Measurements from ENCODE around the gene PHYH.
"Not testable (repeated sequence)": the region's sequence is repeated elsewhere in the genome, so short reads cannot be mapped to it uniquely, and the experiment has no call there.

PHYH gene

DNA sequence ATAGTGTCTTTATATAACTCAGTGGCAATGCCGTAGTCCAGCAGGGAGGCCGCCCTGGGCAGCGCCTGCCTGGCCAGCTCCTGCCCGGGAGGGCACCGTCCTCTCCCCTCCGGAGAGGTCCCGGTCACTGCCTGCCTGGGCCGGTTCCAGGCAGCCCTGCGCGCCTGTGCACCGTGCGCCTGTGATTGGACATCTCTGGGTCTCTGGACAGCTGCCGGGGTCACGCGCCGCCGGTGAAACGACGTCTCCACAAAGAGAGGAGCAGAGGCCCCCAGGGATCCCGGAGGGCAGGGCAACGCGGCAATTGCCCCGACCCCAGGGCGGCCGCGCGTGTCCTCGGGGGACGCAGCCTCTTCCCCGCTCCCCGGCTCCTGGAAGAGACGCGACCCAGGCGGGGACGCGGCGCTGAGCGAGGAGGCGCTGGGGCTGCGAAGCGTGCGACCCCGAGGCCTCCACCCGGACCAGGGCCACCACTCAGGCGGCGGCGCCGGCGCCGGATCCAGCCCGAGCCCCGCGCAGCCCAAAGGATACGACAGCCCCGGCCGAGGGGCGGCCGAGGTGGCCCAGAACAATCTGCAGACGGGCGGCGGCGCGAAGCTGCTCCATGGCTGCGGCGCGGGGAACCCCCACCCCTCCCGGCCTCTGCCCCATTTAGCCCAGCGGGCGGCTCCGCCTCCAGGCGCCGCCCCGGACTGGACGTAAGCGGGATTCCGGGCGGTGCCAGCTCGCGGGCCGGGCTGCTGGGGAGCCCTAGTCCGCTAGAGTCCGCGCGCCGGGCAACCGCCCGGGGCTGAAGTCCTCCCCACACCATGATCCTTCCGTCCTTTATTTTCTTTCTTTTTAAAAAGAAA lies at the start of gene PHYH:
Gene PHYH, minus strand, starts transcription at position 628 of the 851 bp plus-strand sequence. Its CDS starts 22 bp downstream, at position 606.
- DNase-seq = peak; percentile 75

DNA sequence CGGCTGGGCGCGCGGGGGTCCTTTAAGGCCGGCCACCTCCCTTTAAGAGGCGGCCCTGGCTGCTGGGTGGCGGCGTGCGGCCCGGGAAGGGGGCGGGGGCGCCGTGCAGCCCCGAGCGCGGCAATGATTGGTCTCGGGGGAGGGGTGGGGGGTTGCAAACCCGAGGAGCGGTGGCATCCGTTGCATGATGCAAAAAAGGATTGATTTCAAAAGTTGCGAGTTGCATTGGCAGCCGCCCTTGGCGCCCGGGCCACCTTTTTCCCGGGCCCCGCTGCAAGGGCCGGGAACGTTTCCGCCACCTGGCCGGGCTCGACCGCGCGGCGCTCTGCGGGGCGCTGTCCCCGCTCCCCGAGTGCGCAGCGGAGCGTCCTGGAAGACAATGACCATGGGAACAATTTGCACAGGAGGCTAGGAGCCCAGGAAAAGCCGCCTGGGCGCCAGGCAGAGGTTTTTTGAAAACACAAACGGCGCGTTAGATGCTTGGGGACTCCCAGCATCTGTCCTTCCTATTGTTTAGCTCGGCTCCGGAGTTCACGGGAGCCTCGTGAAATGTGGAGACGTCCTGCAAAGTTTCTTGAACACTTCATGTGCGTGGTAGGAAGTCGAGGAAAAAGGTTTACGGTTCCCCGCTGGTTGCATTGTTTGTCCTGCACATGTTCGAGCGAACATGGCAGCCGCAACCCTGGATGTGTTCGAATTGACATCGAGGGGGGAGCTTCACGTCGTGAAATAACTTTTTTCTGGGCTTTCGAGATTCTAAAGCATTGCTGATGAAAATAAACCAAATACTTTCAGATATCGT lies 48.6 kb upstream of the PHYH start, which contains the start of gene SEPHS1:
Gene SEPHS1, minus strand, starts transcription at position 78 of the 802 bp plus-strand sequence. CDS start 3,343 bp downstream, outside the sequence.
- peak; percentile 86 for DNase-seq

DNA sequence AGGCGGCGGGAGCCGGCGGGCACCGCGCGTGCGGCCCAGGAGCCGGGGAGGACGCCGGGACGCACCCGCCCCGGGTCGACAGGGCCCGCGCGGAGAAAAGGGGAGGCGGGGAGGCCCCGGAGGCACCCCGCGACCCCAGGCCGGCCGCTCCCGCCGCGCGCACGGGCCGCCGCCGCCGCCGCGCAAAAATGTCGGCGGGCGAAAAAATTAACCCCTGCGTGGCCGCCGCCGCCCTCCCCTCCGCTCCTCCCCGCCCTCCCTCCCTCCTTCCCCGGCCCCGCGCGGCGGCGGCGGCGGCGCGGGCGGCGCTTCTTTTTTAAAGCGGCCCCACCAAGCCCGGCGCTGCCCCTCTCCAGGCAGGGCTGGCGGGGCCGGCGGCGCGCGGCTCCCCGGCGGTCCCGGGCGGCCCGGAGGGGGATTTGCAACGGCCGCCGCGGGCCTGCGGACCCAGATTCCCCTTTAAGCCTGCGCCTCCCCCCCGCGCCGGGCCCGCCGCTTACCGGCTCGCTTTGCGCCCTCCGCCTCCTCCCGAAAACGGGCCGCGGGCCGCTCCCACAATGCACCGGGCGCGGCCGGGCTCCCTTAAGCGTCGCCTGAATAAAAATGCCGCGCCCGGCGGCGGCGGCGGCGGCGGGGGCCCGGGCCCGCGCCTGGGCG lies 47.8 kb upstream of the PHYH start:
- DNase-seq = peak; percentile 86

DNA sequence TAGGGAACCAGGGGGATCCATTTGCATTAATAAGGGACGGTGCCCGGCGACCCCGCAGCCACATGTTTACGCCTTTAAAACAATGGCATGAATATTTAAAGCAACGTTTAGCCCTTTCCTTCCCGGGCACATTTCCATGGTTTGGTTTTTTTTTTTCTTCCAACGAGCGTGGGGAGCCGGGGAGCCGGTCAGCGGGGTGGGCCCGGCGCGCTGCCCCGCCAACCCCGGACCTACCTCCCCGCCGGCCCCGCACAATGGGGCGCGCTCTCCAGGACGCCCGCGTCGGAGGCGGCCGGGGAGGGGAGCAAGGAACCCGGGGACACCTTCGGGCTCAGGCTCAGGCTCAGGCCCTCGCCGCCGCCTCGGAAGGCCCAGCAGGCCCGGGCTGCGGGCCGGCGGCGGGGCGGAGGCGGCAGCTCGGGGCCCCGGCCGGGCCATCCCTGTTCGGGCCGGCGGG lies 47.2 kb upstream of the PHYH start:
- peak; percentile 45 for DNase-seq

DNA sequence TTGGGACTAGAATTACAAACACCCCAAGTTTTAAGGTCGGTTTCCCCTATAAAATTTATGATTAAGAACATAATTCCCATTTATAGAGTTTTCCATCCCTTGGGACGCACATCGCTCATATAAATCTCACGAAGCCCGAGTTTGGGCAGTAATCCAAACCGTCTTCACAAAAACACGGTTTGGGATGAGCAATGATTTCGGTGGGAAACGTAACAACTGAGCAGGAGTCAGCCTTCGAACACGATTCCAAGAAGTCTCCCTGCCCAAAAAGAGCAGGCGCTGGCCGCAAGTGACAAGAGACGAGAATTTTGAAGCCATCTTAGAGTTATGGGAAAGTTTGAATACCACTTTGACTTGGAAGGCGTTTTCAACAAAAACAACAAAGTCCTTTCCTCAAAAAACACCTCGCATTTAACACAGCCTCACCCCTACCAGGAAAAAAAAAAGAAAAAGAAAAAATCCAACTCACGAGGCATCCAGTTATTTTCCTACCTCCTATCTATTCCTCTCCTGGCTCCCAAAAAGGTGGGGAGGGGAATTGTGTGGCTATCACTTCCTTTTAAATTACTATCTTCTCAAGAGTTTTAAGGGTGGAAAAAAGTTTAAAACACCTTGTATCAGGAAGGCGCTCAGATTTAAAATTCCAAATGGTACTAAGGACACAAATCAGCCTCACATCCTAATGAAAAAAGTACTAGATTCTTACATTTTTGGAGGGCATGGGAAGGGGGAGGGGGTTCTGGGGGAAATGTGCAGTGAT lies 46.6 kb upstream of the PHYH start:
- DNase-seq = no peak

DNA sequence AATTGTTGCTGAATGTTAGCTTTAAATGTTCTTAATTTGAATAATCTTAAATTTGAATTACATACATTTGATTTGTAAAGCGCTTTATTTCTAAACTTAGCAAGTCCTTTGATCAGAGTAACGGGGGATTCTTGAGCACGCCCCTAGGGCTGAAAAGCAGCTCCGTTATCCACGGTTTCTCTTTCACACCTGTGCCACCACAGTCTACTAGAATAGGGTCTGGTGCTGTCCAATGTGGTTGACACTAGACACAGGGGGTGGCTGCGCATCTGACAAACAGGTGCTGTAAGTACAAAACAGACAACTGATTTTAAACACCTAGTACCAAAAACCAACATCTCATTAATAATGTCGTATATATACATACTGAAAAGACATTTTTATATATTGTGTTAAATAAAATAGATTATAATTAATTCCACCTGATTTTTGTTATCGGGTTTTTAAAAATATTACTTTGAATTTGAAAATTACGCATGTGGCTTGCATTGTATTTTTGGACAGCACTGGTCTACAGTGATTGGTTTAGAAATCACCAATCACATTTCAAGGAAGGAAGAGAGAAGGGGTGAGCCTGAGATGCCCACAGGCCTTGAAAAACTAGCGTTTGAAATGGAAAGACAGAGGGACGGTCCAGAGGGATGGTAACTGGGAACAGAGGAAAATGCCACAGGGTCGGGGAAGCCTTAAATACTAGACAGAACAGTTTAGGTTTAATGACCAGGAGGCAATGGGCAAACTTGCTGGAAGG lies 40.9 kb upstream of the PHYH start:
- no peak for DNase-seq

DNA sequence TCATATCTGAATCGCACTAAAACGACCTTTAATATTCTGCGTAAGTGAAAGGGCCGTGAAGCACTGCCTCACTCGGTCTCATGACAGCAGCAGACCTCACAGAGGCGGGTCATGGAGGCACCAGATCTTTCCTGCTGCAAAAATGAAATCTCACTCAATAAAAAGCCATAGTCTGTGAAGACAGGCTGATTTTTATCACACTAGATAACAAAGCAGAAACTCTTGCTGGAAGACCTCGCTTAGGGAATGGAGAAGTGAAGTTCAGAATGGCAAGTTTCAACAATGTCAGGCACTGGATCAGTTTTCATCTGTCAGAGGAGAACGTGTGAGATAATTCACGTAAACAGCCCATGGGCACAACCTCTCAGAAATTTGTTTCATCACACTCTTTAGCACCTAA lies 40.2 kb upstream of the PHYH start:
- no peak for DNase-seq

DNA sequence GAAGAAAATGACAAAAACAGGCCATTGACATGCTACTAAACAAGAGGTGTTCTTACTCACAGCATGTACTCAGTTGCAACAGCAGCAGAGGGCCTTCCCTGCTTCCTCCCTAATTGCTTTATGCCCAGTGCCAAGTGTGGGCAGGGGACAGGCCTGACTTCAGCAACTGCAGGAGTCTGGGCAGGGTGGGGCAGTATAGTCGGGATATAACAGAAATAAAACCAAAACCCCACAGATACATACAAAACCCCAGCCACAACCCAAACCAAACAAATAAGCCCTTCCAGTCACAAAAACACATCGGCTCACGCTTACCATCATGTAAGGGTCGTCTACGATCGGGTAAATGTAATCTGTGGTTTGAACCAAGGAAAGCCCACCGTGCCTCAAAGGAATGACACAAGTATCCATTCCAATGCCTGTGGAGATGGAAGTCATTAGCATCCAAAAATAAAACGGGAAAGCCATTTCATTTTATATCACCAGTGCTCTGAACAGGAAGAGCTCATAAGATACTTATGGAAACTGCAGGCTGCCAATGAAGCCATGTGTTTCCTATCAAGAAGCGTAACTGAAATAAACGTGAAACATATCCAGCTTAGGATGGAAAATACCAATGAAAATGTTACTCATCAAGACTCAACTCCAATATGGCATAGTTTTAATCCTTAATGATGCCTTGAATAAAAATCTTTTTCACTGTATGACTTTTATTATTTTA lies 38.7 kb upstream of the PHYH start:
- DNase-seq = no peak

DNA sequence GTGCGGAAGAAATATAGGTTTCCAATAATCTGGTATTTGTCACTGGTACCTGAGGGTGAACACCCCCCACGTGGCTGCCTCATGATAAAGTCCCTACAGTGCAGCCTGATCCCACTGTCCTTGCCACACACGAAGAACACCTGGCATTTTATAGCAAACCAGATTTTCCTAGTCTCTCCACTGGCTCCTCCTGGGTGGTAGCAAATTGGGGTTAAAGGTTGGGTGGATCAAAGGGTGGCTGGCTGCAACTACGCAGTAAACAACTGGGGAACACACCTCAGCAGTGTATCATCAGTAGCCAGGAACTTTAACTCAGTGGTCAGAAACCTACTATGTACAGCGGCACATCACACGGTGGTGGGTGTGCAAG lies 37.9 kb upstream of the PHYH start:
- no peak for DNase-seq

DNA sequence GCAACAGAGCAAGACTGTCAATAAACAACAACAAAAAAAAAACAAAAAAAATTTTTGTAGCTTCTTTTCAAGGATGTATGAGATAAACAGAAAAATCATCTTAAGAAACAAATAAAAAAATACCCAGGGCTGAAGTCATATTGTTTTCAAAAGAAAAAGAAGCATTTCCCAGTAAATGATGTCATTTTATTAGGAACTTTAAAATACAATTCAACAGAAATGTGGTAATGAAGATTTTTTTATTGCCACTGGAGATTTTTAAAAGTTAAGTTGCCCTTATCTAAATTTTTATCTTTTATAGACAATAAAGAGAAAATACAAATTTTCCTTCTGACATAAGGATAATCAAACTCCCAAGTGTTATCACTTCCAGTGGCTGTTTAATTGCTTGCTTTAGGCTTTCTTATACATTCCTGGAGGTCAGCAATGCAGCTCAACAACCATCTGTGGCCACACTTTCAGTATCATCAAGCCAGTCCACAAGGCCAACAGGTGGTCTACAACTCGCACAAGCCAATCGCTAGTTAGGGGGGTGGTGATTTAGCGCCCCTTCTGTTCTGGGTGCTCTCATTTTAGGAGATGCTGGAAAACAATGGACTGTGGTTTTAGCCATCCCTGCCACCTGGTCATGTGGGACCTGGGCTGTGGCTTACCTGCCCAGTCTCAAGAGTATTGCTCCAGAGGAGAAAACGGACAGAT lies 37.4 kb upstream of the PHYH start:
- no peak for DNase-seq

DNA sequence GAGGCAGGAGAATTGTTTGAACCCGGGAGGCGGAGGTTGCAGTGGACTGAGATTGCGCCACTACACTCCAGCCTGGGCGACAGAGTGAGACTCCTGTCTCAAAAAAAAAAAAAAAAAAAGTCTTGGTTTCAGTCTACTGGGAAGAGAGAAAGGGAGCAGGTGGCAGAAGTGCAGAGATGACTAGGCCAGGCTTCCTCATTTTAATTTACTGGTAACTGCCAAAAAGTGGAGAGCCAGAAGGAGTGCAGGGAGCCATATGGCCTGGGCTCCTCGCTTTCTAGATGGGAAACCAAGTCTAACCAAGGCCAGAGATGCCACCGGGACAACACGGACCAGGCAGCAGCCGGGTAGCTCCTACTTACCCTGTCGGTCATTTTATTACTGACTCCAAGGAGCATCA lies 36.0 kb upstream of the PHYH start:
- DNase-seq = no peak

DNA sequence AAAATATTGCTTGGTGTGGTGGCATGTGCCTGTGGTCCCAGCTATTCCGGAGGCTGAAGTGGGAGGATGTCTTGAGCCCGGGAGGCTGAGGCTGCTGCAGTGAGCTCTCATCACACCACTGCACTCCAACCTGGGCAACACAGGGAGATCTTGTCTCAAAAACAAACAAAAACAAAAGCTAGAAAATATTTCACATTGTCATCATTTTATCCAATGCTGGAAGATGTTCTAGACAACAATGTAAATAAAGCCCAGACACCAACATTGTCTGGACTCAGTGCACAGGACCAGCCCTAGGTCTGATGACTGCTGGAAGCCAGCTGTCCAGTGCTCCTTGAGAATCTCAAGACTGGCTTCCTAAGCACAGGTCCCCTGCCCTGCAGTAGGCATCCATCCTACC lies 34.7 kb upstream of the PHYH start:
- no peak for DNase-seq

DNA sequence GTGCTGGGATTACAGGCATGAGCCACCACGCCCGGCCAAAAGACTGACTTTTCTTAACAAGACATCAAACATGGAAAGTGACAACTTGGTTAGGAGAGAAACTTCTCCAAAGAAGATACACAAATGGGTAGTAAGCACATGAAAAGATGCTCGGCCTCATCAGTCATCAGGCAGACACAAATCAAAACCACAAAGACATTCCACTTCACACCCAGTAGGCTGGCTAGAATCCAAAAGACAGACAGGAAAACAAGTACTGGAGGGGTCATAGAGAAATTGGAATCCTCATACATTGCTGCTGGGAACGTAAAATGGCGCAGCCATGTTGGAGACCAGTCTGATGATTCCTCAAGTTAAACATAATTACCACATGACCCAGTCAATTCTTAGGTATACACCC lies 31.8 kb upstream of the PHYH start:
- DNase-seq = no peak

DNA sequence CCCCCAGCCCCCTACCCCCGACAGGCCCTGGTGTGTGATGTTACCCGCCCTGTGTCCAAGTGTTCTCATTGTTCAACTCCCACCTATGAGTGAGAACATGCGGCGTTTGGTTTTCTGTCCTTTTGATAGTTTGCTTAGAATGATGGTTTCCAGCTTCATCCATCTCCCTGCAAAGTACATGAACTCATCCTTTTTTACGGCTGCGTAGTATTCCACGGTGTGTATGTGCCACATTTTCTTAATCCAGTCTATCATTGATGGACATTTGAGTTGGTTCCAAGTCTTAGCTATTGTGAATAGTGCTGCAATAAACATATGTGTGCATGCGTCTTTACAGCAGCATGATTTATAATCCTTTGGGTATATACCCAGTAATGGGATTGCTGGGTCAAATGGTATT lies 31.1 kb upstream of the PHYH start:
- not testable (repeated sequence) for DNase-seq

DNA sequence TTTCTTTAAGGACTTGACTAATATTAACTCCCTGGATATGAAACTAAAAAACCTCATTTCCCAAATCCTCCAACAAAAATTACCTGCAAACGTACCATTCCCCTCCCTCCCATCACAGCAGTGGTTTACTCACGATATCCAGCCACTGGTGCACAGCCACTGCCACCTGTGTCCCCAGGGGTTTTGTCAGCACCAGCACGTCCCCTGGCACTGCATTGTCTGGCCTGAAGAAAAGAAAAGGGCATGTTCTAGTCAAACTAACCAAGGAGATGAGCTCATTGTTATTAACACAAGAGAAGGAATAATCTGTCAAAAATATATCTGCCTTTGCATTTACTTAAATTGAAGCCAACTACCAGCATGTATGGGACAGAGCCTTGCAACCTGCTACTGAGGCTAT lies 29.7 kb upstream of the PHYH start:
- DNase-seq = no peak

DNA sequence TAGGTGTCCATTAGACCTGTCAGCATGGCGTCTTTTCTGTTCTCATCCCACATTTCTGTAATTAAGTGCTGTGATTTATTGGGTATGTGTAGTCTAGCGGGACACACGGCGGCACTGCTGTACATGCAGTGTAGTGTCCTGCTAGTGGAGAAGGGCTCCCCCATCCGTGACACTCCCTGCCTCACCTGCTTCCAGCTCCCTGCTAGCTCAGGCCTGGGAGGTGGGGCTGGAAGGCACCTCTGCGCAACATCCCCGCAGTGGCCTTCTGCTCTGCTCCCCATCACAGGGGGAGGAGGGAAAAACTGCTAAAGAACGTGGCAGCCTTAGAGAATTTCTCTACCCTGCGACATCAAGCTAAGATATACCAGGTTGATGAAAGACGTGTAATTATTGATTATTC lies 28.7 kb upstream of the PHYH start:
- DNase-seq = no peak

DNA sequence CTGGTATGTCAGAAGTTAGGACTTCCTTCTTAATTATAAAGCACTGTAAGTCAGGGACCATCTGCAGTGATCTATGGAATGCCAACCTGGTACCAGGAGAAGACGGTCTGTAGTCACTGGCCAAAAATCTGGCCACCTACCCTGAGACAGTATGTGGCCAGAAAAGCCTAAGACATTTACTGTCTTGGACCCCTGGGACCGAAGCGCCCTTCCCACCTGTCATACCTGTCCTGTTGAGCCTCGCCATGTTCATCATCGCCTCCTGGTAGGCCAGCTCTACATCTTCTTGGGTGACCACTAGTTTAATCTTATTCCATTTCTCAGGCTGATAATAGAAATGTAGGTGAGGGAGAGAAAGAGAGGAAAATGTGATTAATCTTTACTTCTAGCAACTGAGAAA lies 28.3 kb upstream of the PHYH start:
- no peak for DNase-seq

DNA sequence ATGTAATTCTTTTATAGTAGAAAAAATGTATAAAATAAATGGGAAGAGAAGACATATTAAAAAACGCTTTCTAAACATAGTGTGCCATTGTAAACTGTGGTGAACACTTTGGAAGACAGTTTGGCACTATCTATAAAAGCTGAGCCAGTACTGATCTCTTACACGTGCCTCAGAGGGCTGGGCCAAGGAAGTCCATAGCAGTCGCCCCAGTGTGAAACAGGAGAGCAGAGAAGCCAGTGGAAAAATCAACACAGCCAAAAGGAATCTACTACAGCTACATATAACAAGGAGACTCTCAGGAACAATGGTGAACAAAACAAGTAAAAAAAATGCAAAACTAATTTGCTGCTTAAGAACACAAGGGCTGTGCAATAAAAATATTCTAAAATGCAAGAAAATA lies 27.7 kb upstream of the PHYH start:
- no peak for DNase-seq

DNA sequence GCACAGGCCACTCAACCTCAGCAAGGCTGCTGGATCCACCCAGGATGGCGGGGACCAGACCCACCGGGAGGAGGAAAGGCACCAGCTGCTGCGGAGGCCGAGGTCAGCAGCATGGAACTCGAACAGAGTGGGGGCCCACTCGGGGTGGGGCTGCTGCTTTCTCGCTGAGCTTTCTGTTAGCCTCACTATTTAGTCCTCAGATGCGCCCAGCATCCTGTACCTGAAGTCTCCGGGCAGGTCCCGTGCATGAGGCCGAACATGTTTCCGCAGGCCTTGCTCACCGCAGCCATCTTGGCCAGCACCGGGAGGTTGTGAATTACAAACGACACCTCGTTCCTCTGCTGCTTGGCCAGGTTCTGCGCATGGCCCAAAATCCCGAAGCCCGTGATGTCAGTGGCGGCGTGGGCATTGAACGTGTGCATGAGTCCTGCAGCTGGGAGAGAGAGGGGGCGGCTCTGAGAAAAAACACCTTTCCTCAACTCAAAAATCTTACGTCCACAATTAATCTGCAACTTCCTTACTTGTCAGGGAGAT lies 22.8 kb upstream of the PHYH start:
- DNase-seq = no peak

DNA sequence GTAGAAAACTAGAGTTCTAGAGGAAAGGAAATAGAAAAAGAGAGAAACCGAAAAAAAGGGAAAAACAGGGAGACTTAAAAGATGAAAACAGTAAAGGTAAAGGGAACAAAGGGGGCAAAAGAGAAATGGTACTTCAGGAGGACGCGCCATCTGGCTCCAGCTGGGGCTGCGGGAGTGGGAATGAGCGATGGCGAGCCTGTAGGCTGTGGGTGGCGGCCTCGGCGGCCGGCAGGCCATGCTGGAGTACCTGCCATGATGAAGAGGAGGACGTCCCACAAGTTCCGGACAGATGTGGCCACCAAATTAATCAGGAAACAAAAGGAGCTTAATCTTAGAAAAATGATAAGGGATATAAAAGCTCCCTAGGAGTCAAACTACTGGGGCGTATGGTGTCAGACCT lies 21.7 kb upstream of the PHYH start:
- no peak for DNase-seq

Data from NCI-H69 (cell line).